Measurements from ENCODE around the gene STRADB. TPM values are rescaled to one million over a fixed set of nuclear protein-coding genes. Genes with fewer than 3 reads are reported as not detected.

STRADB gene
- polyA plus RNA-seq, 1 donor from 2014 or later = 74.8 TPM

GRCh38 chr2:201440182-201440581 is 11.4 kb upstream of the STRADB start:
- Histone ChIP-seq H2AFZ (ENCODE audit: low read depth, low read length) (no peak overlapping the region), H3K9me3 (ENCODE audit: low read length) (no peaks in the 10 kb centered on the region), H3K4me3 (ENCODE audit: low read length) (no peak overlapping the region), H3K9me2 (ENCODE audit: insufficient read depth, low read length) (no peaks in the 10 kb centered on the region), H3K36me3 (ENCODE audit: insufficient read depth, low read length) (no peaks in the 10 kb centered on the region), H3F3A (ENCODE audit: insufficient read depth, low read length, poor library complexity, severe bottlenecking) (no peaks in the 10 kb centered on the region), H3K9ac (ENCODE audit: low read length) (no peak overlapping the region), H3K27me3 (ENCODE audit: insufficient read depth, low read depth, low read length) (no peaks in the 10 kb centered on the region), H3K4me2 (ENCODE audit: low read length) (no peak overlapping the region), H3K79me2 (replicated peaks; ENCODE audit: insufficient read depth, low read length) (no peaks in the 10 kb centered on the region), H4K20me1 (ENCODE audit: insufficient read depth) (no peaks in the 10 kb centered on the region), H3K27ac (ENCODE audit: low read length) (no peak overlapping the region)
- TF ChIP-seq MXI1 (conservative IDR thresholded peaks at IDR 0.05; ENCODE audit: poor library complexity, severe bottlenecking) (no peak), SMC3 (conservative IDR thresholded peaks at IDR 0.05; ENCODE audit: poor library complexity) (no peak), EP300 (conservative IDR thresholded peaks at IDR 0.05; ENCODE audit: poor library complexity, severe bottlenecking) (no peak), RAD21 (conservative IDR thresholded peaks at IDR 0.05) (no peak), EZH2 (IDR thresholded peaks at IDR 0.05; ENCODE audit: borderline replicate concordance, insufficient read depth, low read length, poor library complexity, severe bottlenecking) (no peak), CTCF (IDR thresholded peaks at IDR 0.05; ENCODE audit: poor library complexity, severe bottlenecking) (no peak), POLR2AphosphoS5 (IDR thresholded peaks at IDR 0.05) (no peak), TAF1 (IDR thresholded peaks at IDR 0.05; ENCODE audit: low read depth) (no peak)
- TF ChIP-seq, protein P1, sequence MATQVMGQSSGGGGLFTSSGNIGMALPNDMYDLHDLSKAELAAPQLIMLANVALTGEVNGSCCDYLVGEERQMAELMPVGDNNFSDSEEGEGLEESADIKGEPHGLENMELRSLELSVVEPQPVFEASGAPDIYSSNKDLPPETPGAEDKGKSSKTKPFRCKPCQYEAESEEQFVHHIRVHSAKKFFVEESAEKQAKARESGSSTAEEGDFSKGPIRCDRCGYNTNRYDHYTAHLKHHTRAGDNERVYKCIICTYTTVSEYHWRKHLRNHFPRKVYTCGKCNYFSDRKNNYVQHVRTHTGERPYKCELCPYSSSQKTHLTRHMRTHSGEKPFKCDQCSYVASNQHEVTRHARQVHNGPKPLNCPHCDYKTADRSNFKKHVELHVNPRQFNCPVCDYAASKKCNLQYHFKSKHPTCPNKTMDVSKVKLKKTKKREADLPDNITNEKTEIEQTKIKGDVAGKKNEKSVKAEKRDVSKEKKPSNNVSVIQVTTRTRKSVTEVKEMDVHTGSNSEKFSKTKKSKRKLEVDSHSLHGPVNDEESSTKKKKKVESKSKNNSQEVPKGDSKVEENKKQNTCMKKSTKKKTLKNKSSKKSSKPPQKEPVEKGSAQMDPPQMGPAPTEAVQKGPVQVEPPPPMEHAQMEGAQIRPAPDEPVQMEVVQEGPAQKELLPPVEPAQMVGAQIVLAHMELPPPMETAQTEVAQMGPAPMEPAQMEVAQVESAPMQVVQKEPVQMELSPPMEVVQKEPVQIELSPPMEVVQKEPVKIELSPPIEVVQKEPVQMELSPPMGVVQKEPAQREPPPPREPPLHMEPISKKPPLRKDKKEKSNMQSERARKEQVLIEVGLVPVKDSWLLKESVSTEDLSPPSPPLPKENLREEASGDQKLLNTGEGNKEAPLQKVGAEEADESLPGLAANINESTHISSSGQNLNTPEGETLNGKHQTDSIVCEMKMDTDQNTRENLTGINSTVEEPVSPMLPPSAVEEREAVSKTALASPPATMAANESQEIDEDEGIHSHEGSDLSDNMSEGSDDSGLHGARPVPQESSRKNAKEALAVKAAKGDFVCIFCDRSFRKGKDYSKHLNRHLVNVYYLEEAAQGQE (IDR thresholded peaks at IDR 0.05; ENCODE audit: borderline replicate concordance) = no peak

DNA sequence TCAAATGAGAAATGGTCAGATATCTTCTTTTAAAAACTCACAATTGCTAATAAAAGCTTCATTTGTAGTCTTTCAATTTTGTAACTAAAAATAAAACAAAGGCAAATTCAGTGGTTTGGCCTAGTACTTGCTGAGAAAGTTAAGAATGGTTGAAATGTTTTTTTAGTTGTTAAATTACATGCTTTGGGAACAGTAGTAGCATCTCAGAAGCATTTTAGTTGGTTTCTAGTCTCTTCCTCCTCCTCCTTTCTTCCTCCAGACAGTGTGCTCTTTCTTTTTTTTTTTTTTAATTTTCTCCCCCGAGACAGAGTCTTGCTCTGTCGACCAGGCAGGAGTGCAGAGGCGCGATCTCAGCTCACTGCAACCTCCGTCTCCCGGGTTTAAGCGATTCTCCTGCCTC is 10.1 kb upstream of the STRADB start:
- H3F3A ChIP-seq (ENCODE audit: insufficient read depth, low read length, poor library complexity, severe bottlenecking) = no peaks in the 10 kb centered on the region
- H3K4me3 ChIP-seq (ENCODE audit: low read length) = no peak overlapping the region
- H2AFZ ChIP-seq (ENCODE audit: low read depth, low read length) = no peak overlapping the region
- H3K36me3 ChIP-seq (ENCODE audit: insufficient read depth, low read length) = no peaks in the 10 kb centered on the region
- no peak overlapping the region for H3K27ac ChIP-seq (ENCODE audit: low read length)
- no peak overlapping the region for H3K9ac ChIP-seq (ENCODE audit: low read length)
- no peaks in the 10 kb centered on the region for H3K9me2 ChIP-seq (ENCODE audit: insufficient read depth, low read length)
- no peaks in the 10 kb centered on the region for H3K79me2 ChIP-seq (replicated peaks; ENCODE audit: insufficient read depth, low read length)
- no peak overlapping the region for H3K4me2 ChIP-seq (ENCODE audit: low read length)
- H3K9me3 ChIP-seq (ENCODE audit: low read length) = no peaks in the 10 kb centered on the region
- TF ChIP-seq EP300 (conservative IDR thresholded peaks at IDR 0.05; ENCODE audit: poor library complexity, severe bottlenecking) (no peak), MXI1 (conservative IDR thresholded peaks at IDR 0.05; ENCODE audit: poor library complexity, severe bottlenecking) (no peak), EZH2 (IDR thresholded peaks at IDR 0.05; ENCODE audit: borderline replicate concordance, insufficient read depth, low read length, poor library complexity, severe bottlenecking) (no peak), TAF1 (IDR thresholded peaks at IDR 0.05; ENCODE audit: low read depth) (no peak), POLR2AphosphoS5 (IDR thresholded peaks at IDR 0.05) (no peak), SMC3 (conservative IDR thresholded peaks at IDR 0.05; ENCODE audit: poor library complexity) (no peak), RAD21 (conservative IDR thresholded peaks at IDR 0.05) (no peak), CTCF (IDR thresholded peaks at IDR 0.05; ENCODE audit: poor library complexity, severe bottlenecking) (no peak)
- TF ChIP-seq, protein P1 (IDR thresholded peaks at IDR 0.05; ENCODE audit: borderline replicate concordance) = no peak
- no peaks in the 10 kb centered on the region for H3K27me3 ChIP-seq (ENCODE audit: insufficient read depth, low read depth, low read length)
- H4K20me1 ChIP-seq (ENCODE audit: insufficient read depth) = no peaks in the 10 kb centered on the region

Measured in neural cell (in vitro differentiated cells).